HG03354 (cell line): Measurements from ENCODE around the gene SINHCAF.
"Not testable (repeated sequence)": the region's sequence is repeated elsewhere in the genome, so short reads cannot be mapped to it uniquely, and the experiment has no call there.

ENCODE experiments used
- ATAC-seq: cut with Tn5 transposase; IDR thresholded peaks from one replicate; pipeline ENCODE4 v1.9.1; 2021; ENCODE audit warnings: mild to moderate bottlenecking; ENCODE audit not compliant: unreplicated experiment, poor library complexity, severe bottlenecking

SINHCAF gene

DNA sequence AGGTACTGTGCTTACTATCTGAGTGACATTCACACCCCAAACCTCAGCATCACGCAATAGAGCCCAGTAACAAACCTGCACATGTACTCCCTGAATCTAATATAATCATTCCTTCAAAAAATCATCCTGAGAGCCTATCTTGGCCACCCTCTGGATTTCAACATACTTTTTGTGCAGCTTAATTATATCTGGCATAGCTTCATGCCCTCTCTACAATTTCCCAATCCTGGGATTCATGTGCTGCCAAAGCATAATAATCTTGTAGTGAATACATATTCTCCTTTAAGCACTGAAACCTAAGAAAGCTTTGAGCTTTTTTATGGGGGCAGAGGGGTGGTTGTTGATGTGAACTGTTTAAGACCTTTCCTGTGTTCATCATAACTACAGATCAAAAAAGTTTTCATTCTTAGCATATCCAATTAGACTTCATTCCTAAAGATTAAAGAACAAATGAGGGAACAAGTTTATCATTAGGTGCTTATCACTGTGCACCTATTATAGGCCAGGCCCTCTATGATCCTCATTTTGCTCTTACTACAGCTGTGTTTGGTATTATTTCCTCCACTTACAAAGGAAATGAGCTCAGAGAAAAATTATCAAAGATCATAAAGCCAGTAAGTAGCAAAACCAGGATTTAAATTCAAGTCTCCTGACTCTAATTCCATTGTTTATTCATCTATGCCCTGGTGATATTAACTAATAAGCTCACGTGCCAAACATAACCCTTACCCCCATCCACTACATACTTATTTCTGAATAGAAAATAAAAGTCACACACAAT lies 51.2 kb downstream of the SINHCAF start:
- no peak for ATAC-seq

GRCh38 chr12:31273794-31274193 lies 52.2 kb downstream of the SINHCAF start:
- ATAC-seq: not testable (repeated sequence)

GRCh38 chr12:31272607-31273225 lies 53.2 kb downstream of the SINHCAF start:
- ATAC-seq: no peak

DNA sequence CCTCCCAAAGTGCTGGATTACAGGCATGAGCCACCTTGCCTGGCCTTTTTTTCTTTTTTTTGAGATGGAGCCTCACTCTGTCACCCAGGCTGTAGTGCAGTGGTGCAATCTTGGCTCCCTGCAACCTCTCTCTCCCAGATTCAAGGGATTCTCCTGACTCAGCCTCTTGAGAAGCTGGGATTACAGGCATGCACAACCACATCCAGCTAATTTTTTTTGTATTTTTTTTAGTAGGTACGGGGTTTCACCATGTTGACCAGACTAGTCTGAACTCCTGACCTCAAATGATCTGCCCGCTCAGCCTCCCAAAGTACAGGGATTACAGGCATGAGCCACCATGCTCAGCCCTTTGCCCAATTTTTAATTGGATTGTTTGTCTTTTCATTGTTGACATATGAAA lies 58.0 kb downstream of the SINHCAF start:
- no peak for ATAC-seq

DNA sequence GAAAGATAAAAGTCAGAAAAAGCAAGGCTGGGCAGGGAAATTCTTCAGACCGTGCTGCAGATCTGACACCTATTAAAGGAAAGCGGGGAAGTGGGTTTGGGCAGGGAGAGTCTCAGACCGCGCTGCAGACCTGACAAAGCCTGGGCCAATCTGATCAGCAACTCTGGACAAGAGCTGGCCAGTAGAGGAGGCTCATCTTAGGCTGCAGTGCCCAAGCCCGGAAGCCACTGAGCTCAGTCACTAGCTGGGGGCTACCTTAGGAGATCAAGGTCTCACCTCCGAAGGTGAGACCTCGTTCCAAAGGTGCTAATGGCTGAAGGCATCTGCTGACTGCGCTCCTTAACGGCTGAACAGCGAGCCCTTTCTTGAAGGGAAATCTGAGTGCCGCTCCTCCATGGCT lies 60.2 kb downstream of the SINHCAF start:
- ATAC-seq: no peak

DNA sequence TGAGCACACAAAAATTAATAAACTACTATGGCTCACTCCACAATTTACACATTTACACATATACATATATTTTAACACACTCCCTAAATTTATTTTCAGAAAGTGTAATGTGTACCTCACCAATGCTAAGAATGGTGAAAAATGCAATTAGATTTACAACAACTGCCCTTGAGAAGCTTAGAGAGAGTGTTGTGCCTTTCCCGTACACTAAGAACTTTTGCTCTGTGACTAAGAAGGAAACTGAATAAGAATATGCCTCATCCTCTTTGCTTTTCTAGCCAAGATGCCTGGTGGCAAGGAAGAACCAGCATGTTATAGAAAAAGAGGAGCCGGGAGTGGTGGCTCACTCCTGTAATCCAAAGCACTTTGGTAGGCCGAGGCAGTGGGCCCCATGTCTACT lies 62.3 kb downstream of the SINHCAF start:
- ATAC-seq: no peak

DNA sequence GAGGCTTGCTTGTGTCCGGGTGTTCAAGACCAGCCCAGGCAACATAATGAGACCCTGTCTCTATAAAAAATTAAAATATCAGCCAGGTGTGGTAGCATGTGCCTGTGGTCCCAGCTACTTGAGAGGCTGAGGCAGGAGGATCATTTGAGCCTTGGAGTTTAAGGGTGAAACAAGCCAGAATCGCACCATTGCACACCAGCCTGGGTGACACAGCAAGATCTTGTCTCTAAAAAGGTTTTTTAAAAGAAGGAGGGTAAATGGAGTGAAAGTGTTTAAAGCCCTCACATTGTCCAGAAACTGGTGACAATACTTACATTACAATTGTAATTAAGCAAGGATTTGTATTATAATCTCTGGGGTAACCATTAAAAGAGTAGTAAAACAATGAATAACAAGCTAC lies 64.2 kb downstream of the SINHCAF start:
- no peak for ATAC-seq

DNA sequence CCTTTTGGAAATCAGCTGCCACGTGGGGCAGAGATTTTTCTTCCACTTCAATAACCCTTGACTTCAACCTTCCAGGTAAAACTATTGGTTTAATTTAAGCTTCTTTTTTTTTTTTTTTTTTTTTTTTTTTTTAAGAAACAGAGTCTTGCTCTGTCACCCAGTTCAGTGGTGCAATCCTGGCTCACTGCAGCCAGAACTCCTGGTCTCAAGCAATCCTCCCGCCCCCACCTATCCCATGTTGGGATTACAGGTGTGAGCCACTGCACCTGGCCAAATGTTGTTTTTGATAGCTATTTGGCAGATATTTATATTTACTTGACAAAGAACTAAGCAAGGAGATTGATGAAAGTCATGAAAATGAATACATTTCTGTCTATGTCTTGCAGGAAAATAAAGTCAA lies 65.1 kb downstream of the SINHCAF start:
- ATAC-seq: no peak

GRCh38 chr12:31259136-31259886 lies 66.6 kb downstream of the SINHCAF start:
- no peak for ATAC-seq

DNA sequence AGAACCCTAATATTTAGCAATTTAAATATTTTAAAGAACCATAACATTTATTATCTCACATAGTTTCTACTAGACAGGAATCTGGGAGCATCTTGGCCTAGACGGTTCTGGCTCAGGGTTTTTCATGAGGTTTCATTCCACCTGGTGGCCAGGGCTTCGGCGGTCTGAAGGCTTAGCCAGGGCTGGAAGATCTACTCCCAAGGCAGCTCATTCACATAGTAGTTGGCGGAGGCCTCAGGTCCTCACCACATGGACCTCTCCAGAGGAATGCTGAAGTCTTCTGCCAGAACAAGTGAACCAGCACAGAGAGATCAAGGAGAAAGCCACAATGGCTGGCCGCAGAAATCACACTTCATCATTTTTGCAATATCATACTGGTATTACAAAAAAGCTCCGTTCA lies 68.2 kb downstream of the SINHCAF start:
- ATAC-seq: no peak

DNA sequence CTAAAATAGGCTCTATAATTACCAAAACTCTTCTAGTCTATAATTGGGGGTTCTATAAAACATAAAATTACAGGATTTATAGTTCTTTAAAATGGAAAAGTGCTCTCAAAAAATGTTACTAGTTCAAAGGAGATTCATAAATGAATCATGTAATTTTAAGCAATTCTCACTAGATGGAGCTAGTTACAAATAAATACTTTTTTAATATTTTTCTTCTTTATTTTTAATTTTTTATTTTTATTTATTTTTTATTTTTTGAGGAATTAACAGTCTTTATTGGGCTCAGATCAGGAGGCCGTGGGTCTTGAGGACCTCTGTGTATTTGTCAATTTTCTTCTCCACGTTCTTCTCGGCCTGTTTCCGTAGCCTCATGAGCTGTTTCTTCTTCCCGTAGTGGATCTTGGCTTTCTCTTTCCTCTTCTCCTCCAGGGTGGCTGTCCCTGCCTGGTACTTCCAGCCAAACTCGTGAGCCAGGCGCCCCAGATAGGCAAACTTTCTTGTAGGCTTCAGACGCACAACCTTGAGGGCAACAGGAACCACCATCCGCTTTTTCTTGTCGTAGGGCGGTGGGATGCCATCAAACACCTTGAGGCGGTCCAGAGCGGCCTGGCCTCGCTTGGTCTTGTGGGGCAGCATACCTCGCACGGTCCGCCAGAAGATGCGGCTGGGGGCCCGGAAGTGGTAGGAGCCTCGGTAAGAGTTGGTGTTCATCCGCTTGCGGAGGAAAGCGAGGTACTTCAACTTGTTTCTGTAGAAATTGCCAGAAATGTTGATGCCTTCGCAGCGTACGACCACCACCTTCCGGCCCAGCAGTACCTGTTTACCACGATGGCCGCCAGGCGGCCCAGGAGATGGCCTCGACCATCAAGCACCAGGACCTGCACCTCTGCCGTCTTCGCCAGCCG lies 74.0 kb downstream of the SINHCAF start:
- ATAC-seq: not testable (repeated sequence)

GRCh38 chr12:31250179-31250578 lies 75.8 kb downstream of the SINHCAF start:
- no peak for ATAC-seq

DNA sequence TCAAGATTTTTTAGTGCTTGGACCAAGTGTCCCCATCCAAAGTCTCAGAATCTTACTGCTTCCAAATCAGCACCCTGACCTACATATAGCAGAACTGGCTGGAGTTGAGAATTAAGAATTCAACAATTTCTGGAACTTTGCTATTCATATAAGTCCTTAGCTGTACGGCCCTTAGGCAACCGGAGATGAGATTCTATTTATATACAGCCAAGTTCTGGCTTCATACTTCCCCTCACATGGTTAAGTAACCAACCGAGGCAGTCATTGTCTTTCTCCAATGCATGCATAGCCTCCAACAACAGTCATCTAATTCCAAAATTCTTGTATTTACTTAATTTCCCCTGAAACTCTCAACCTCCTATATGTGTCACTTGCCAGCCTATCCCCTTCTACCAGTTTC lies 76.6 kb downstream of the SINHCAF start:
- no peak for ATAC-seq

- no peak for ATAC-seq
Observed at GRCh38 chr12:31248815-31249214, 77.1 kb downstream of the SINHCAF start.

GRCh38 chr12:31248337-31248736 lies 77.6 kb downstream of the SINHCAF start:
- ATAC-seq: no peak

- ATAC-seq: no peak
Observed at GRCh38 chr12:31246470-31246850, 79.5 kb downstream of the SINHCAF start.

- no peak for ATAC-seq
Observed at GRCh38 chr12:31245822-31246469, 80.0 kb downstream of the SINHCAF start.

DNA sequence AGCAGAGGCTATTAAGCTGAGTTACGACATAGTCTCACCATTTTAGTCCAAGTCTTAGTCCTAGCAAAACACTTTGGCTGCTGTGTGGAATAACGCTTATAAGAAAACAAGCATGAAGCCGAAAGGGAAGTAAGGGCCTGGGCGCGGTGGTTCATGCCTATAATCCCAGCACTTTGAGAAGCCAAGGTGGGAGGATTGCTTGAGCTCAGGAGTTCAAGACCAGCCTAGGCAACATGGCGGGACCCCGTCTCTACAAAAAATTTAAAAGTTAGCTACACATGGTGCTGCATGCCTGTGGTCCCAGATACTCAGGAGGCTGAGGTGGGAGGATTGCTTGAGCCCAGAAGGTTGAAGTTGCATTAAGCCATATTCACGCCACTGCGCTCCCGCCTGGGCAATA lies 83.5 kb downstream of the SINHCAF start:
- ATAC-seq: not testable (repeated sequence)

- peak; percentile 96 for ATAC-seq
Observed at GRCh38 chr12:31238764-31239387, 87.1 kb downstream of the SINHCAF start.
